Measurements from ENCODE around the gene ZNF574.
"Not testable (repeated sequence)": the region's sequence is repeated elsewhere in the genome, so short reads cannot be mapped to it uniquely, and the experiment has no call there.

The ZNF574 gene

GRCh38 chr19:42080764-42081375 is 4.9 kb downstream of the ZNF574 start:
- DNase-seq (ENCODE audit: low read depth): no peak

- DNase-seq (ENCODE audit: low read depth): no peak
These were observed 5.7 kb downstream of the ZNF574 start for GRCh38 chr19:42081584-42082203.

DNA sequence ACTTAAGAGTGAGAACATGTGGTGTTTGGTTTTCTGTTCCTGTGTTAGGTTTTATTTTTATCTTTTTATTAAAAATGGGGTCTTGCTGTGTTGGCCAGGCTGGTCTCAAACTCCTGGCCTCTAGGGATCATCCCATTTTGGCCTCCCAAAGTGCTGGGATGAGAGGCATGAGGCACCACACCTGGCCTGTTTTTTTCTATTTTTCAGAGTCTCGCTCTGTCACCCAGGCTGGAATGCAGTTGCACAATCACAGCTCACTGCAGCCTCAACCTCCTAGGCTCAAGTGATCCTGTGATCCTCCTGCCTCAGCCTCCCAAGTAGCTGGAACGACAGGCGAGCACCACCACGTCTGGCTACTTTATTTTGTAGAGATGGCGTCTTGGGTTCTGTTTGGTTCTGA is 7.6 kb downstream of the ZNF574 start:
- no peak for DNase-seq (ENCODE audit: low read depth)

GRCh38 chr19:42086188-42086736 is 10.3 kb downstream of the ZNF574 start:
- no peak for DNase-seq (ENCODE audit: low read depth)

GRCh38 chr19:42086770-42087550 is 11.0 kb downstream of the ZNF574 start:
- DNase-seq (ENCODE audit: low read depth): no peak

GRCh38 chr19:42088471-42089190 is 12.7 kb downstream of the ZNF574 start:
- no peak for DNase-seq (ENCODE audit: low read depth)

- DNase-seq (ENCODE audit: low read depth): no peak
These were observed 13.3 kb downstream of the ZNF574 start for GRCh38 chr19:42089191-42089750.

GRCh38 chr19:42089772-42090171 is 13.8 kb downstream of the ZNF574 start:
- no peak for DNase-seq (ENCODE audit: low read depth)

DNA sequence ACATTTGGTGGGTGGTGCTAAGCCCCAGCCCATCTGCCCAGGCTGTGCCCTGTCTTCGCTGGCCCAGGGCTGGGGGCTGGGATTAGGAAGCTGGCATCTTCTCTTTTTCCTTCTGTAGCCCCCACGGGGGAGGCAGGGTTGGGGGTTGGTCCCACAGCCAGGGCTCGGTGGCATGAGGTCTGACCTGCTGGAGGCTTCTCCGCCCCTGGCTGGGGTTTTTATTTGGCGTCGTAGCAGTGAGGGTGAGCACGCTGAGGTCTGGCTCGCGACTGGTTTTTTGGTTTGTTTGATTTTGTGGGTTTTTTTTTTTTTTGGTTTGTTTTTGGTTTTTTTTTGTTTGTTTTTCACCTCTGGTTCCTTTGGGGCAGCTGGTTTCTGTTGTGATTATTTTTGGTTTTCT is 14.7 kb downstream of the ZNF574 start:
- no peak for DNase-seq (ENCODE audit: low read depth)

DNA sequence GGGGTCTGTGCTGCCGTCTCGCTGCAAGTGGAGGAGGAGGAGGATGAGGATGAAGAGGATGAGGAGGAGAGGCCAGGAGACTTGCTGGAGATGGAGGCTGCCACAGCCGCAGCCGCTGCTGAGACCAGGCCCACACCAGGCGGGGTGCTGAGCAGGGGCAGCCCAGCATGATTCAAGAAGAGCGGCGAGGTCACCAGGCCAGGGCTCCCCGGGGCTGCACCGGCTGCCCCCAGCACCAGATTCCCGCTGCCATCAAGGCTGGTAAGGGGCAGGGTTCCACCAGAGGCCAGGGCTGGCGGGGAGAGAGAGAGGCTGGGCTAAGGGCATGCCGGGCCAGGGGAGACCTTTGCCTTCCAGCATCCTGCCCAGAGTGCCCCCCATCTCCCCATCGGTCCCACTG is 15.3 kb downstream of the ZNF574 start:
- DNase-seq (ENCODE audit: low read depth): no peak

GRCh38 chr19:42091742-42092141 is 15.8 kb downstream of the ZNF574 start:
- no peak for DNase-seq (ENCODE audit: low read depth)

DNA sequence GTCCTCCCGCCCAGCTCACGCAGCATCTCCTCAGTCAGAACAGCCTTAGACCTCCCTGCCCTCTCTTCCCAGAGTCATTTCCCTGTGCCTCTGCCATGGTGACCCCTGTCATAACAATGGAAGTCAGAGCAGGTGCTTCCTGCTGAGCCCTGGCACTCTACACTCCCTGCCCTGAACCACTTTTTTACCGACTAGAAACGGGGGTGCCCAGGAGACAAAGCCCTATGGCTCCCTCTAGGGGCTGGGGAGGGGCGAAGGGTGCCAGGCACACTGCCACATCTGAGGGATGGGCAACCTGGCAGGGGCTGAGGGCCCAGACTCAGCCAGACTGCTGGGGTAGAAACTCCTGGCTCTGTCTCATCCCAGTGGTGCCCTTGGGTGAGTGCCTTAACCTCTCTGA is 16.4 kb downstream of the ZNF574 start:
- no peak for DNase-seq (ENCODE audit: low read depth)

- DNase-seq (ENCODE audit: low read depth): no peak
These were observed 17.5 kb downstream of the ZNF574 start for GRCh38 chr19:42093505-42093904.

DNA sequence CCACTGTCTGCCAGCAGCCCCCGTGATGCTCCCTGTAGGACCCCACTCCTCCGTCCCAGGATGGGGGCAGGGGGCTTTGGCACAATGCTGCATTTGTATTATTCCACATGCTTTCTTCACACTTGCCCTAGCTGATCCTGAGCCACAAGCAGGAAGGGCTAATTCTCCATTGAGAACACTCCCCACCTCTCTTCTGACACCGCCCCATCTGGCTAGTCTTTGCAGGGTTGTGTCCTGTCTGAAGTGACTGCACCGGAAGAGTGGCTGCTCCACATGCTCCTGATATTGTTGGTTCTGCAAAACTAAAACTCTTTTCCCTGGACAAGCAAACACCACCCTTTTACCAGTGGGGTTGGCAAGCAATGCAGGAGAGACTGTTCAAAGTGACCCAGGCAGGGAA is 18.0 kb downstream of the ZNF574 start:
- no peak for DNase-seq (ENCODE audit: low read depth)

DNA sequence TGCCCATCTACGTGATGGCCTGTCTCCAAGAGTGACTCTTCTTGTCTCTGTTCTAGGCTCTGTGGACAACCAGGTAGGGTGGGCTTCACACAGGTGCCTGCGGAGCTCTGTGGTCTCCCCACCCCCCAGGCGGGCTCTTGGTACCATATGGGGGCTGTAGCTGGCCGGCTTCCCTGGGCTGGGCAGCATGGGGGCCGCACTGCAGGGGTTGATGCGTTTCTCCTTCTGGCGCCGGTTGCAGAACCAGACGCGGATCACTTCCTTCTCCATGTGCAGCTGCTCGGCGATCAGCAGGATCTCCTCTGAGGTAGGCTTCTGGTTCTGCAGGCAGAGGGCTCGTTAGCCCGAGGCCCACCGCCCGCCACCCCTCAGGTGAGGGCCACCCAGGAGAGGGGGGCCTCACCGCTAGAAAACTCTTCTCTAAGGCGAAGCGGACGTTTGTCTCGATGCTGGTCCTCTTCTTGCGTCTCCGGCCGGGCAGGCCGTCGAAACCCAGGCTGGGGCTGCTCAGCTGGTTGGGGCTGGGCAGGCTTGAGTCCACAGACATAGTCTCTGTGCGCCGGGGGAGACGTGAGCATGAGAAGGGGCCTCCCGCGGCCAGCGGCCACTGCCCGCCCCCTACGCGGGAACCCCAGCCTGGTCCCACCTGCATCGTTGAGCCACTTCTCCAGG is 19.3 kb downstream of the ZNF574 start:
- DNase-seq (ENCODE audit: low read depth): no peak

- no peak for DNase-seq (ENCODE audit: low read depth)
These were observed 19.9 kb downstream of the ZNF574 start for GRCh38 chr19:42095814-42096230.

DNA sequence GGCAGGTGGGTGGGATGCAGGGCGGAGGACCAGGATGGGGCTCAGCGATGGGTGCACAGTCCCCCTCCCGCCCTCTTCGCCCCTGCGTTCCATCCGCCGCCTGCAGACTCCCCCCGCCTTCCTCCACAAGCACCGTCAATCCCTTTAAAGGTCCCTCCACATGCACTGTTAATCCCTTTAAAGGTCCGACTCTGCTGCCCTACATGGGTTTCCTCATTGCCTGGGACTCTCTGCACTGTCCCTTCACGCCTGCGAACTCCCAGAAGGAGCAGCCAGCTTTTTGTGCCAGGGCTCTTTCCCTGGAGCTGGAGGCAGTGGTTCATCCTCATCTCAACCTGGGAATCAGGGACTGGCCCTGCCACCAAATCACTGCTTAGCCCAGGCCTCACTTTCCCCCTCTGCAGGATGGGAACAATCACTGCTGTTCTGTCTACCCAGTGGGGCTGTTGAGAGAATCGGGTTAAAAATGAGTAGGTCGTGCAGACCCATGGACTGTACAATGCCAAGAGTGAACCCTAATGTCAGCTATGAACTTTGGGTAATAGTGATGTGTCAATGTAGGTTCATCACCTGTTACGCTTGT is 20.4 kb downstream of the ZNF574 start:
- DNase-seq (ENCODE audit: low read depth): no peak

DNA sequence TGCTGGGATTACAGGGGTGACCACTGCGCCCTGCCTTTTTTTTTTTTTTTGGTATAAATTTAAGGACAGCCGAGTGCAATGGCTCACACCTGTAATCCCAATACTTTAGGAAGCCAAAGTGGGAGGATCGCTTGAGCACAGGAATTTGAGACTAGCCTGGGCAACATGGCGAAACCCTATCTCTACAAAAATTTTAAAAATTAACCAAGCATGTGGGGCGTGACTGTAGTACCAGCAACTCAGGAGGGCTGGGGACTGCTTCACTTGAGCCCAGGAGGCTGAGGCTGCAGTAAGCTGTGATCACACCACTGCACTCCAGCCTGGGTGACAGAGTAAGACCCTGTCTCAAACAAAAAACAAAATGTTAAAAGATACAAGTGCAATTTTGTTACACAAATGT is 21.5 kb downstream of the ZNF574 start:
- DNase-seq (ENCODE audit: low read depth): no peak

DNA sequence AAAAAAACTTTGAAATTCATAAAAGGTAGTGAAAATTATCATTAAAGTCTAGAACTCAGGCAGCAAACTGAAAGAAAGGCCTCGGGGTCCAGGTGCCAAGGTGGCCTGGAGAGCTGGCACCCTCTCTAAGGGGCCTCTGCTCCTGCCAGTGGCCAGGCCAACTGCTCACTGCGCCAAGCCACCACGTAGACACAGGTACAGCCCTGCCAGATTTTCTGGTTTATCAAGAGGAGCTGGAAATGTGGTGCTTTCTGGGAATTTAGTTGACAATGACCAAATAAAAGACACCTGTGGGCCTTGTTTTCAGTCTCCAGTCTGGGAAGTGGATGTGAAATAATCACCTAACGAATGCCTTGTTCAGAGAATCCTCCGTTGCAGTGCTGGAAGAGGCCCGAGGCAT is 22.8 kb downstream of the ZNF574 start:
- no peak for DNase-seq (ENCODE audit: low read depth)

- DNase-seq (ENCODE audit: low read depth): no peak
These were observed 23.5 kb downstream of the ZNF574 start for GRCh38 chr19:42099336-42099925.

- not testable (repeated sequence) for DNase-seq (ENCODE audit: low read depth)
These were observed 24.3 kb downstream of the ZNF574 start for GRCh38 chr19:42100241-42100640.

Data from stimulated activated CD8-positive, alpha-beta memory T cell treated with anti-CD3 and anti-CD28 coated beads, Interleukin-12 subunit alpha, Interleukin-12 subunit beta, amount 100 ng/mL, for 4 hours (primary cell).